ENCODE measurements around the gene NR4A3. TPM values are rescaled to one million over a fixed set of nuclear protein-coding genes. Genes with fewer than 3 reads are reported as not detected.

The NR4A3 gene
- total RNA-seq, 1 donor from 2014 or later: not detected

DNA sequence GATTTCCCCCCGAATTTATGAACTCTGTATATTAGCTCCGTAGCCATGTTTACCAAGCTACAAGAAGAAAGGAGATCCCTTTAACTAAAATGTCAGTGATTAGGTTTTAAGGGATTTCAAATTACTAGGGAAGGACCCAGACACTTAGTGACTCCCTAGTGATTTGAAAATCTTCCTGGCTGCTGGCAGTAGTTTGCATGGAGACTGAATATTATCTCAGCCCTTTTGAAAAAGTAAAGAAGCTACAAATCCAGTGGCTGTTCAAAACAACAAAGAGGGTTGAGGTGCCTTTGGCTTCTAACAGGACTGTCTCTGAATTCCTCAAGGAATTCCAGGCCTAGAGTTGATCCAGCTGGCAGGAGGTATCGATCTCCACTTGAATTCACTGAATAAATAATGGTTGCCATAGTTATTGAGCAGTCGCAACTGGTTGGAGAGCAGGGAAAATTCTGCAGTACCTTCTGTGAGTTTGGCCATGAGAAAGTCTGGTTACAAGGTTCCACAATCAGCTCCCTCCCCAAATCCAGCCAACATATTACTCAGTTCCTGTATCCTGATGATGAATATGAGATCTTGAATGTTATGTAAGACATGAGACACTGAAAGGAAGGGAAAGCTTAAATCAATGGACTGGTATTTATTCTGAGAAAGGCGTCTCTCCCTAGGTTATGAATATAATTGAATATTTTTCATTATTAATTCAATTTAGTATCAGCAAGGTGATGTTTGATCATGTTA, 37.7 kb downstream of the NR4A3 start:
- no peak overlapping the region for H3K4me3 ChIP-seq (ENCODE audit: low read depth, low read length)
- TF ChIP-seq, protein P1, sequence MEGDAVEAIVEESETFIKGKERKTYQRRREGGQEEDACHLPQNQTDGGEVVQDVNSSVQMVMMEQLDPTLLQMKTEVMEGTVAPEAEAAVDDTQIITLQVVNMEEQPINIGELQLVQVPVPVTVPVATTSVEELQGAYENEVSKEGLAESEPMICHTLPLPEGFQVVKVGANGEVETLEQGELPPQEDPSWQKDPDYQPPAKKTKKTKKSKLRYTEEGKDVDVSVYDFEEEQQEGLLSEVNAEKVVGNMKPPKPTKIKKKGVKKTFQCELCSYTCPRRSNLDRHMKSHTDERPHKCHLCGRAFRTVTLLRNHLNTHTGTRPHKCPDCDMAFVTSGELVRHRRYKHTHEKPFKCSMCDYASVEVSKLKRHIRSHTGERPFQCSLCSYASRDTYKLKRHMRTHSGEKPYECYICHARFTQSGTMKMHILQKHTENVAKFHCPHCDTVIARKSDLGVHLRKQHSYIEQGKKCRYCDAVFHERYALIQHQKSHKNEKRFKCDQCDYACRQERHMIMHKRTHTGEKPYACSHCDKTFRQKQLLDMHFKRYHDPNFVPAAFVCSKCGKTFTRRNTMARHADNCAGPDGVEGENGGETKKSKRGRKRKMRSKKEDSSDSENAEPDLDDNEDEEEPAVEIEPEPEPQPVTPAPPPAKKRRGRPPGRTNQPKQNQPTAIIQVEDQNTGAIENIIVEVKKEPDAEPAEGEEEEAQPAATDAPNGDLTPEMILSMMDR (conservative IDR thresholded peaks at IDR 0.05; ENCODE audit: low read depth, low read length): no peak
- DNase-seq (ENCODE audit: low read depth): no peak

DNA sequence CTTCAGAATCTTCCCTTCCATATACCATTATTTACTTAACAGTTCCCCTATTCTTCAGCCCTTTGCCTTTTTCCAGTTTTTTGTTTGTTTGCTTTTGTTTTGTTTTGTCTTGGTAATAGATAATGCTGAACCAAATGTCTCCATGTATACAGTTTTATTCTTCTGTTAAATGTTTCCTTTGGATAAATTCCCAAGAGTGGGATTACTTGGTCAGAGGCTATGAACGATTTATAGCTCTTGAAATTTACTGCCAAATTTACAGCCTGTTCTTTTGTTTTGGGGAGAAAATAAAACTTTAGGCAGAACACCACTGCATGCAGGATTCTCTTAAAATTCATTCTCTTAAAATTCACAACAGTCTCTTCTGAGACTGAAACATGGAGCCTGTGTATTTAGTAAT, 38.6 kb downstream of the NR4A3 start:
- DNase-seq (ENCODE audit: low read depth): no peak
- TF ChIP-seq, protein P1 (conservative IDR thresholded peaks at IDR 0.05; ENCODE audit: low read depth, low read length): no peak
- H3K4me3 ChIP-seq (ENCODE audit: low read depth, low read length): no peak overlapping the region

DNA sequence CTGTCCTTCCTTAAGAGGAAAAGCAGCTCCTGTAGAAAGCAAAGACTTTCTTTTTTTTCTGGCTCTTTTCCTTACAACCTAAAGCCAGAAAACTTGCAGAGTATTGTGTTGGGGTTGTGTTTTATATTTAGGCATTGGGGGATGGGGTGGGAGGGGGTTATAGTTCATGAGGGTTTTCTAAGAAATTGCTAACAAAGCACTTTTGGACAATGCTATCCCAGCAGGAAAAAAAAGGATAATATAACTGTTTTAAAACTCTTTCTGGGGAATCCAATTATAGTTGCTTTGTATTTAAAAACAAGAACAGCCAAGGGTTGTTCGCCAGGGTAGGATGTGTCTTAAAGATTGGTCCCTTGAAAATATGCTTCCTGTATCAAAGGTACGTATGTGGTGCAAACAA, 42.3 kb downstream of the NR4A3 start:
- no peak overlapping the region for H3K4me3 ChIP-seq (ENCODE audit: low read depth, low read length)
- no peak for DNase-seq (ENCODE audit: low read depth)
- TF ChIP-seq, protein P1 (conservative IDR thresholded peaks at IDR 0.05; ENCODE audit: low read depth, low read length): no peak

DNA sequence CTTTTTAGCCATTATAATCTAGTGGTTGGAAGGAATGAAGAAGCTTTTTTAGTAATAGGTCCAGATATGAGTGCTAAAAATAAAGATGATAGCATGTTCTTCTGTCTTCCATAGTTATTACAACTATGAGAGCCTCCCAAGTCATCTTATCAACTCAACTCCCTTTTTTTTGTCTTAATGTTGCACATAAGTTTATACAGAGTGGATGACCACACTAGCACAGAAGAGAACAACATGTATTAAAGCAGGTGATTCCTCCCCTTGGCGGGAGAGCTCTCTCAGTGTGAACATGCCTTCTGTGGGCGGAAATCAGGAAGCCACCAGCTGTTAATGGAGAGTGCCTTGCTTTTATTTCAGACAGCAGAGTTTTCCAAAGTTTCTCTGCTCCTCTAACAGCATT, 44.7 kb downstream of the NR4A3 start:
- H3K4me3 ChIP-seq (ENCODE audit: low read depth, low read length): no peak overlapping the region
- TF ChIP-seq, protein P1 (conservative IDR thresholded peaks at IDR 0.05; ENCODE audit: low read depth, low read length): no peak
- no peak for DNase-seq (ENCODE audit: low read depth)

DNA sequence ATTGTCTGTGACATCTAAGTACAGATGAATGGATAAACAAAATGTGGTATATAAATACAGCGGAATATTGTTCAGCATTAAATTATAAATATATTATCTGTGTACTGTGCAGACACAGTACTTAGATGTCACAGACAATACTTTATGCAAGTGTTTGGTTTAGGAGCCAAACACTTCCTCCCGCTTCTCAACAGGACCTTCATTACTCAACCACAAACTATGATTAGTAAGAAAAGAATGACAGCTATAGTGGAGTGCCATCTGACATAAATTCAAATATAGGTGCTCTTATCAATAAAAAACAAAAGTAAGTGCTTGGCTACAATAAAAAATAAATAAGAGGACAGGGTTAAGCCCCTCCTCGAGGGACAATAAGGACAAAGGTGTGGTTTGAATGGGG, 45.9 kb downstream of the NR4A3 start:
- DNase-seq (ENCODE audit: low read depth): no peak
- no peak overlapping the region for H3K4me3 ChIP-seq (ENCODE audit: low read depth, low read length)
- TF ChIP-seq, protein P1 (conservative IDR thresholded peaks at IDR 0.05; ENCODE audit: low read depth, low read length): no peak

DNA sequence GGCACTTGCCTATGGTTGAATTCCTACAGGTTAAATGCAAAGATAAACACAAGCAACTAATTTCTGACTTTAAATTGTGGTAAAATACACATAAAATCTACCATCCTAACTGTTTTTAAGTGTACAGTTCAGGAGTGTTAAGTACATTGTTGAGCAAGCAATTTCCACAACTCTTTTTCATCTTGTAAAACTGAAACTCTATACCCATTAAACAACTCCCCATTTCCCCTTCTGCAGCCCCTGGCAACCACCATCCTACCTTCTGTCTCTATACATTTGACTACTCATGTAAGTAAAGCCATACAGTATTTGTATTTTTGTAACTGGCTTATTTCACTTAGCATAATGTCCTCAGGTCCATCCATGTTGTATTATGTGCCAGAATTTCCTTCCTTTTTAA, 46.3 kb downstream of the NR4A3 start:
- no peak for DNase-seq (ENCODE audit: low read depth)
- TF ChIP-seq, protein P1 (conservative IDR thresholded peaks at IDR 0.05; ENCODE audit: low read depth, low read length): no peak
- H3K4me3 ChIP-seq (ENCODE audit: low read depth, low read length): no peak overlapping the region

DNA sequence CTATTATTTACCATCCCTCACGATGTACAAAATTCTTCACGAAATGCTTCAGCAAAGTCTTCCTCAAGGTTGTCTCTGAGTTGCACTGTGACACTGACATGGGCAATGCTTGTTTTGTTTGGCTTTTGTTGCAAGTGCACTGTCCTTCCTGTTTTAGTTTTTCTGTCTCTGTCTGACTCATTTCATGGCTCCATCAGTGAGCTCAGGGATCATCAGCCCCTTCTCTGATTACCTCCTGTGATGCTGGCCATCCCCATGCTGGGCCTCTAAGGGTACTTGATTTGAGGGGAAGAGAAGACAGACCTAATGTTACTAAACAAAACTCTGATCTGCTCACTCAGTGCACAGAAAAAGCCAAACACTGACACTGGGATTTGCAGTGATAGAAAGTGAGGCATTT, 47.2 kb downstream of the NR4A3 start:
- no peak overlapping the region for H3K4me3 ChIP-seq (ENCODE audit: low read depth, low read length)
- no peak for DNase-seq (ENCODE audit: low read depth)
- TF ChIP-seq, protein P1 (conservative IDR thresholded peaks at IDR 0.05; ENCODE audit: low read depth, low read length): no peak

Measured in epithelial cell of proximal tubule (primary cell).